ENCODE data around the gene PRLHR.

PRLHR gene

DNA sequence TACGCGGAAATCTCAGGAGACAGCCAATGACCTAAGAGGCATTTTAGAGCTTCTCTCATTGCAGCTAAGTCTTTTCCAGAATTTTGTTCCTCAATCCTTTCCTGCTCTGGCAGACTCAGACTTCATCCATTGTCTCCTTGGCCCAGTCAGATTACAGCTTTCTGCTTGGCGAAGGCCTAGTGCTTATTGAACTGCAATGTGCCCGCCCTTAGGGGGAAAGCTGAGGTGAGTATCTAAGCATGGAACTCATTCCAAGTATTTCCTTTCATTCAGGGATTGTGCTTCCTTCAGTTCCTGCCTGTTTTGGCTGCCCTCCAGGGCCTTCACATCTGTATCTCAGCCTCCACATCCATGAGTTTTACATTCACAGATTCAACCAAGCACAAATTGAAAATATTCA is 37.5 kb downstream of the PRLHR start:
- DNase-seq, result no peak

DNA sequence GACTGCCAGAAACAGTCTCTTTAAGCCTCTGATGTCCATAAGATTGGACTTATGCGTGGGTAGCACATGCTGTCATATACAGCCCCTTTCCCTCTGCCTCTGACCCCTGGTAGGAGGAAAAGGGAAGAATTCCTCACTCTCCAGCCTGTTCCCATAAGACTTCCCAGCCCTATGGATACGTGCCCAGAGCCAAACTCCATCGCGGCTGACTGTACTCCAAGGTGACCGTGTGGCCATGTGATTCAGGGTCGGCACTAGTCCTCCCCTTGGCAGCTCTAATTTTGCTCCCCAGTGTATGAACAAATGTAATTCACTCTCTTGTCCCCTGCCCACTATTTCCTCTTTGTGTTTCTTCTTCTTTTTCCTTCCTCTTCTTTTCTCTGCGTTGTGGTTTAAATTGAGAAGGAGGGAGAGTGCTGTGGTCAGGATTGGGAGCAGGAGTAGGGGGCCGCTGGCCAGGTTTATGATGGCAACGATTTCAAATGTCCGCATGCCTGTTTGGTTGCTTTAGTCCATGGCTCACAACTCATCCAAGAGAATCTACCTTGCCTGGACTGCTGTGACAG is 43.8 kb downstream of the PRLHR start:
- DNase-seq, result no peak

DNA sequence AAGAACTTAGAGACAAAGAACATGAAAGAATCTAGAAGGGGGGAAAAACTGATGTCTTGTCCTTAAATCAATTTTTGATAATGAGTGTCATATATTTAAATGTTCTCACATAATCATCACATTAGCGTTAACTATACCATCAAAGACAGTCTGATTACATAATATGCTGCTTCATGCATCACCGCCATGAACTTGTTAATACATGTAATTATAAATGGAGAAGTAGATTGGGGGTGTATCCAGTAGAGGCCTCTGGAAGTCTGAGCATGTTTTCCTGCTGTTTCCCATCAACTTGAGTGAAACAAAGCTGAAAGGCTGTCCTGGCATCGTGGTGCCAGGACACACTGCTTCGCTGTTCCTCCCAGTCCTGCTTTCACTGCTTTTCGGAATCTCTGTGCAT is 48.2 kb downstream of the PRLHR start:
- no peak for DNase-seq

DNA sequence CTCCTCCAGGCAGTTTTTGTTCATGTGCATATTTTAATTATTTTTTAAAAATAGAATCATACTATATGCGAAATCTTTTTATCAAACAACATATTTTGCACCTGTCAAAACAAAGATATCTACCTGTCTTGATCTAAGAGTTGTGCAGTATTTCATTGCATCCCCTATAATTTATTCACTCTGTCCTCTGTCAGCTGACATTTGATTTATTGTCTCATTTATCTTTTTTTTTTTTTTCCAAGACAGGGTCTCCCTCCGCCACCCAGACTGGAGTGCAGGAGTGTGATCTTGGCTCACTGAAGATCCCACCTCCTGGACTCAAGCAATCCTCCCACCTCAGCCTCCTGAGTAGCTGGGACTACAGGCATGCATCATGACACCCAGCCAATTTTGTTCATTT is 49.0 kb downstream of the PRLHR start:
- no peak for DNase-seq

DNA sequence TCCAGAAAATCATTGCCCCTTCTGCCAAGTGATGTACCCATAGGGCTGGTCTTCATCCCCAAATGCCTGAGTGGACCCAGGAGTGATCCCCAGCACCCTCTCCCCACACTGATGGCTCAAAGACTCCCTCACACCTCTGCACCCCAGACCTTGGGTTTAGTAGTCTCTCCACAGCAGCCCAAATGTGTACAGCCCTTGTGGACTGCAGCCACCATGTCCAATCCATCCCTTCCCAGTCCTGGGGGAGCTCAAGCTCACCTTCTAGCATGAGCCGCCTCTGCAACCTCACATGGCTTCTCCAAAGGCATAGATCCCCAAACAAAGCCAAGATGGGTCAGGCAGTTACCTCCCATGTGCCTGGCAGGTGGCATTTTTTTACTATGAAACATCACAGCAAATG is 50.1 kb downstream of the PRLHR start:
- DNase-seq, result no peak

DNA sequence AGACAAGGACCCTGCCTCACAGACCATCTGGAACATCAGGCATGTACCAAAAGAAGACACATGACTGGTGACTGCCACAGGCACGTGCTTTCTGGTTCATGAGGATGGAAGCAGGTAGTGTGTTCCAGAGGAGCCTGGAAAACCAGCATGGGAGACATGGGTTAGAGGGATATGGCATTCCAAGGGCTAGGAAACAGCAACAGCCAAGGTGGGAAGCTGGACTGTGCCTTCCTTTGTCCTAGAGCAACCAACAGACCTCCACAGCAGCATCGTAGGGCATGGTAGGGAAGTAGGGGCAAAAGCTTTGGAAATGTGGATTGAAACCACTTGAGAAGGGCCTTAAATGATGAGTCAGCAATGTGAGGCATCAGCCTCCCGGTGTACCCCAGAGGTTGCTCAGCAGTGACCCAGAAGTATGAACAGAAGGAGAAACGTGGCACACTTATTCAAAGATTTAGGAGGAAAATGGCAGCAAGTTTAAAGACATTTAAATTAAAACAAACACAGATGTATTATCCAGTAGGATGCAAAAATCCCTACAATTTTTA is 51.0 kb downstream of the PRLHR start:
- DNase-seq, result no peak

DNA sequence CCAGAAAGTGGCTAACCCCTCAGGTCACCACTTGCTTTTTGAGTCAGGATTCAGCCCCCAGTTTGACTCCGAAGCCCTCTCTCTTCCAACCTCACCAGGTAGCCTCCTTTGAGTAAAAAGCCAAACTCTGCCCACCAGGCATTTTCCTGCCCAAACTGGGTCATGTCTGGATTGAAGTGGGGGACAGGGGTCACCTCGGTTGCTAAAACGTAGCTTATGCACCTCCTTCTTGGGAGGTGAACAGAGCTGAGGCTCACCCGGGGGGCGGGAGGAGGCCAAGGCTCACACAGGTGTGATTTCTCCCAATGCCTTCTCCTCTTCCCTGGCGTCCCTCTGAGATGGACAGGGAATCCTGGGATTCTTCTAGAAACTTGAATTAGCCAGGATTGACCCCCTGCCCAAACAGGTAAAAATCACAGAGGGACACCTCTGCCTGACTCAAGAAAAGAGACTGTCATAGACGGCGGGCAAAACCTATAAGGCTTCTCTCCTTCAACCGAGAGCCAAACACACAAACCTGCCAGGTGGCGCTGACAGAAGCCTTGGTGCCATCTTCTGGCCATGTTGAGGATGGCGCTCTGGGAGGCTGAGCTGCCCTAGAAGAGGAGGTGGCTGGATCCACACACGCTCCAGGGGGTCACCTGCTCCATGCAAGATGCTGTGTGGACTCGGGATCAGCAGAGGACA is 51.6 kb downstream of the PRLHR start:
- DNase-seq, result no peak

DNA sequence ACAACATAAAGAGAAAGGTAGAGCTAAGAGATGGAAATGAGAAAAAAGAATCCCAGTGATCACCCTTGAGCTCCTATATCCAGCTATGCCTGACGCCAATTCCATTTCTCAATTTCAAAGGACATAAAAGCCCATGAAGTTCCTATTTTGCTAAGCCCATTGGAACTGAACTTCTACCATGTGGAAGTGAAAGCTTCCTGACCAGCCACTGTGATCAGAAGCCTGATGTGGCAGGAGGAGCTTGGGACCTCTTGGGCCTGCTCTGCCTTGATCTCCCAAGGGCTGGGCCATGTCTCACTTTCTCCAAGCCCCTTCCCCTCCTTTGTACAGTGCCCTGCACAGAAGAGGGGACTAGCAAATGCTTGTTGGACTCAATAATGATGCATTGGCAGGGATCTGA is 52.7 kb downstream of the PRLHR start:
- no peak for DNase-seq

DNA sequence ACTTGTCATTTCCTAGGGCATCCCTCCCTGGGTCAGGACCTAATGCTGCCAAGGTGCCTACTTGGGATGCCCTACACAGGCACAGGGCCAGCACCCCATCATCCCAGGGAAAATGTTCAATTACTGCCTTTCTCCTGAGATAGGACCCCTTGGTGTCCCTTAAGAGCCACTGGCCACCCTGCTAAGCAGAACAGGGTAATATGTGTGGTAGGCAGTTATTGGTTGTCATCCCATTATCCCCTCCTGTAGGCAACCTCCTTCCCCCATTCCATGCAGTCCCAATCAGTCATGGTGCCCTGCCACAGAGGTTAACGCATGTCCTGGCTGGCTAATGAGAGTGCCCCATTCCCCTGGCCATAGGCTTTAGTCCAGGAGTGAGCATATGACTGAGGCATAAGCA is 53.2 kb downstream of the PRLHR start:
- DNase-seq, result no peak

DNA sequence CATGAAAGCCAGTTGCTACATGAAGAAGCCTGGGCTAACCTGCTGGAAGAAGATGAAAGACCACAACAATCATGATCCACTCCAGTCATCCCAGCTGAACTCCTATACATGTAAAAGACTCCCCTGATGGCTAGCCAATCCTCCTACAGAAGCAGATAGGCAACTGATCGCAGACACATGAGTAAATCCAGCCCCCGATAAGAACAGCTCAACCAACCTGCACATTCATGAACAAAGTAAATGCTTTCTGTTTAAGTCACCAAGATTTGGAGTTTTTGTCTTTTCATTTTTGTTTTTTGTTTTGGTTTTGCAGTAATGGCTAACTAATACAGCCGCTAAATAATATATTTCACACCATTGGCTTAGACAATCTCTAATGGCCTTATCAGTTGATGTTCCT is 53.7 kb downstream of the PRLHR start:
- no peak for DNase-seq
